Hepatocyte (in vitro differentiated cells): Measurements from ENCODE around the gene NSF.
"Not testable (repeated sequence)": the region's sequence is repeated elsewhere in the genome, so short reads cannot be mapped to it uniquely, and the experiment has no call there.

Source experiments
- EZH2 ChIP-seq: fragments of 200-600 bp; sonication (generic); IDR thresholded peaks from 2 replicates; pipeline ENCODE4 v1.6.1; 2016; ENCODE audit warnings: antibody characterized with exemption, mild to moderate bottlenecking, borderline replicate concordance
- EZH2phosphoT487 ChIP-seq: fragments of 200-600 bp; sonication (generic); IDR thresholded peaks from one replicate; pipeline ENCODE4 v1.6.1; 2018; ENCODE audit warnings: antibody characterized with exemption, mild to moderate bottlenecking, low read depth, moderate library complexity; ENCODE audit not compliant: unreplicated experiment, severe bottlenecking
- TF ChIP-seq, protein P1 (sequence below): fragments of 200-600 bp; sonication (generic); IDR thresholded peaks from 2 replicates; pipeline ENCODE4 v1.5.1; 2016; ENCODE audit warnings: antibody characterized with exemption, mild to moderate bottlenecking; ENCODE audit not compliant: poor library complexity

- TF ChIP-seq, protein P1, sequence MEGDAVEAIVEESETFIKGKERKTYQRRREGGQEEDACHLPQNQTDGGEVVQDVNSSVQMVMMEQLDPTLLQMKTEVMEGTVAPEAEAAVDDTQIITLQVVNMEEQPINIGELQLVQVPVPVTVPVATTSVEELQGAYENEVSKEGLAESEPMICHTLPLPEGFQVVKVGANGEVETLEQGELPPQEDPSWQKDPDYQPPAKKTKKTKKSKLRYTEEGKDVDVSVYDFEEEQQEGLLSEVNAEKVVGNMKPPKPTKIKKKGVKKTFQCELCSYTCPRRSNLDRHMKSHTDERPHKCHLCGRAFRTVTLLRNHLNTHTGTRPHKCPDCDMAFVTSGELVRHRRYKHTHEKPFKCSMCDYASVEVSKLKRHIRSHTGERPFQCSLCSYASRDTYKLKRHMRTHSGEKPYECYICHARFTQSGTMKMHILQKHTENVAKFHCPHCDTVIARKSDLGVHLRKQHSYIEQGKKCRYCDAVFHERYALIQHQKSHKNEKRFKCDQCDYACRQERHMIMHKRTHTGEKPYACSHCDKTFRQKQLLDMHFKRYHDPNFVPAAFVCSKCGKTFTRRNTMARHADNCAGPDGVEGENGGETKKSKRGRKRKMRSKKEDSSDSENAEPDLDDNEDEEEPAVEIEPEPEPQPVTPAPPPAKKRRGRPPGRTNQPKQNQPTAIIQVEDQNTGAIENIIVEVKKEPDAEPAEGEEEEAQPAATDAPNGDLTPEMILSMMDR = not testable (repeated sequence)
- not testable (repeated sequence) for TF ChIP-seq EZH2, EZH2phosphoT487
Observed at GRCh38 chr17:46692196-46692595, 101.7 kb downstream of the NSF start.
